HG02885 (cell line): Measurements from ENCODE around the gene CTTNBP2.

Experiments used
- ATAC-seq: cut with Tn5 transposase; IDR thresholded peaks from one replicate; pipeline ENCODE4 v1.9.1; 2021; ENCODE audit warnings: mild to moderate bottlenecking; ENCODE audit not compliant: unreplicated experiment, poor library complexity

Gene CTTNBP2

DNA sequence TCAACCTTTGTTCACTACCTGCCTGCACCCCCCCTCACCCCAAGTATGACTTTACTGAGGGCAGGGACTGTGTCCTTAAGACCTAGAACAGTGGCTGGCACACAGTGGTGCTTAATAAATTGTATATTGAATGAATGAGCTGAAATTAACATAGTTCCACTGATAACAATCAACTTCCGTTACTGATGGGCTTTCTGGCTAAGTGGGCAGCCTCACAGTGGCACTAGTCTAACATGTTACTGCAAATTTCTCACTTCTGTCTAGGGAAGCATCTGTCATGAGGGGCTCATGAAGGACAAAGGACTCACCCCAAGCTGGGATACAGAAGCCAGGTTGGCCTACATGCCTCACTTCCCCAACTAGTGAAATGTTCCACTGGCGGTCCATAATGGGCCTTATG is 79.3 kb downstream of the CTTNBP2 start:
- ATAC-seq, result no peak

DNA sequence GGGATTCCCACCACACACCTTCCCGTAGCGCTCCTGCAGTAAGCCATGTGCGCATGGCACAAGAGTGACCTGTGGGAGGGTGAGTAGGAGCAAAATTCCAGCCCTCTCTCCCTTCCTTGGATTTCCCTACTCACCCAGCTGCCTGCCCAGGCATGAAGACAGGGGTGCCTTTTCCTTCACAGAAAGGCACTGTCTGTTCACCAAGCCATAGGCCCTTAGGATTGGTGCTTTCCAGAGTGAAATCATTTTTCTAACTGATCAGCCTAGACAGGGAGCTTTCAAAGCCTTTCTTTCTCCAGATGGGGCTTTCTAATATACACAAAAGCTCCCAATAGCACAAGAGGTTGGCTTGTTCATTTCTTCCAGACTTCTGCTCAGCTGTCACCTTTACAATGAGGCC is 79.7 kb downstream of the CTTNBP2 start:
- no peak for ATAC-seq

DNA sequence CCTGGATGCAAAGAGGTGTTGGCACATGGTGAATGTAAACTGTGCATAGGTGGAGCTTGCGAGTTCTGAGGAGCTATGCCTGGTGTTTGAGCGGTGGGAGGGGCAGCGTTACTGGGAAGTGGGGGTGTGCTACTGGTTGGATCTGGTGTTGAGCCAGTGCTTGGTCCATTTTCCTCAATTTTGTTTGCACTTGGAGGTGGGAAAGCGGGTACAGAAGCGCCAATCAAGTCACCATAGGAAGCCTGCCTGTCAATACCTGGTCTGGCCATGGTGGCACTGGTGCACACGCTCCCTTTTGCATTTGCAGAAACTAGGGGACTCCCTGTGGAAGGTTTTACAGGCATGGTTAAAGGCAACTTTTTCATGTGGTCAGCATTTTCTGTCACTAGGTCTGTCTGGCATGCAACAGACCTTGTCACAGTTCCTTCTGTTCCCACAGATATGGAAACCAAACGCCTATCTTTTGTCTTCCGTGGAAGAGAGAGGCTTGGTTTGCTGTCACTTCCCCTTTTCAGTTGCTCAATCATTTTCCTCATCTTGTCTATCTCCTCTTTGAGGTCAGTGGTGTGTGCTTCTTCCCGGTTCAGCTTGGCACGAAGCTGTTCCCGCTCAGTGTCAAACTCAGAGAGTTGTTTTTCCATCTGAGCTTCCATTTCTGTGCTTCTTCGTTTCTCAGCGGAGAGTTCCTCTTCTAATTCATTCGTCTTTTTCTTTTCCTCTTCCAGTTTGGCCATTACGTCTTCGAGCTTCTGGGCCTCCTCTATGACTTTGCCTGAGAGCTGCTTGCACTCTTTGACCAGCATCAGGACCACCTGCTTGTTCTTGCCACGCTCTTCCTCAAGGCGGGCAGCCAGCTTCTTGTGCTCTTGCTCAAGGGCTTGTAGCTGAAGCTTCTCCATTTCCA is 81.1 kb downstream of the CTTNBP2 start:
- peak; percentile 76 for ATAC-seq

DNA sequence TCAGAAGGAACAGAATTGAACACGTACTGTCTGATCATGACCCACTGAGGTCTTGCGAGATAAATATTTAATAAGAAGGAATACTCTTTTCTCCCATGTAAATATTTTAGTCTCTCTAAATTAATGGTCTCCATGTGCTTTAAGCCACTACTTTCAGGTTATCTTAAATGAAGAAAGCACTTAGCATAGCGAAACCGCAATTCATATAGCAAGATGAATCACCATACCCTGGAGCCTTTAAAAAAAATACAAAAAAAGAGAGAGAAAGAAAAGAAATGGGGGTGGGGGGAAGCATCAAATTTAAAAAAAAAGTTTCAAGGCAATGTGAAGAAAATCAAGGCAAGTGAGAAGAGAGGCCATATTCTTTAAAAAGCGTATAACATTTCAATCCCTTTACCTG is 82.5 kb downstream of the CTTNBP2 start:
- ATAC-seq, result peak; percentile 38

DNA sequence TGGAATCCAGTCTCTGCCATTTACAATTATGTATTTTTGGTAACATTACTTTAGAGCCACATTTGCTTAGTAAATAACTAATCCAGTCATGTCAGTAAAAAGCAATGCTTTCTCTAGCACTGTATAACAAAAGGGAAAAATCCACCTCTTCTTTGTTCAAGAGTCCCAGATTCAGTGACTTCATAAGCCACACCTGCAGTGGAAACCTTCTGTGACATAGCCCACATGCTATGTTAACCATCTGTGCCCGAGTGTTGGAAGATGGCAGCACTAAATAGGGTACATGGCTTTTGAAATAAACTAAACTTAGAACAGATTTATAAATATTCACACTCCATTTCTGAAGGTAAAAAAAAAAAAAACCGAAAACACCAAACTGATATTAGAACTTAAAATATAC is 83.0 kb downstream of the CTTNBP2 start:
- ATAC-seq, result no peak

DNA sequence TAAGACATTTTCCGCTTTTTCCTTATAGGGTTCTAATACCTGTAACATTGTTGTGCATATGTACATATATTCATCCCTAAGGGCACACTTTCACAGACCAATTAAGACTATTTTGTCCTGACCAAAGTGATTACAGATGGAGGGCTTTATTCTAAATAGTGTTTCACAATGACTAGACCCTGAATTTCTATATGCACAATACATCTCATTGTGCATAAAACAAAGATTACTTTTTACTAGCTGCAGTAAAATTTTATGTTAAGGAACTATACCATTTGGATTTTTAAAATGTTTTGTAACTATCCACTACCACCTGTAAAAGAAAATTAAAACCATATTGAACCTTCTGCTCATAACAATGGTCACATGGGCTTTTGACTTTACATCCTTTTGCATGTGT is 87.8 kb downstream of the CTTNBP2 start:
- no peak for ATAC-seq

DNA sequence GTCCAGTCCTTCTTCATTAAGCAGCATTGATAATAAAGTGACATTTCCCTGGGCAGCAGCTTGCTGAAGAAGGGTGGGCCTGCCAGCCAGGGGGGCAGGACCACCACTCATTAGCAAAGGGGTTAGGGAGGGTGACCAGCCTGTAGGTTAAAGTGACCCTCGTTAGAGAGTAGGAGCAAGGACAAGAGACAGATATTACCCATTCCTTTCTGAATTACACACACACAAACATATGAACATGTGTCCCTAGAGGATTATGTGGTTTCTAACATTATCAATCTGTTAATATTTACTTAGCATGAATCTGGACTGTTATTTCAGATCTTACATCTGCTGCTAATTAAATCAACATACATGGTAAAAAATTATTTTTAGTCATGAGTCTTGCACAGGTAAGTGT is 88.9 kb downstream of the CTTNBP2 start:
- ATAC-seq, result no peak

DNA sequence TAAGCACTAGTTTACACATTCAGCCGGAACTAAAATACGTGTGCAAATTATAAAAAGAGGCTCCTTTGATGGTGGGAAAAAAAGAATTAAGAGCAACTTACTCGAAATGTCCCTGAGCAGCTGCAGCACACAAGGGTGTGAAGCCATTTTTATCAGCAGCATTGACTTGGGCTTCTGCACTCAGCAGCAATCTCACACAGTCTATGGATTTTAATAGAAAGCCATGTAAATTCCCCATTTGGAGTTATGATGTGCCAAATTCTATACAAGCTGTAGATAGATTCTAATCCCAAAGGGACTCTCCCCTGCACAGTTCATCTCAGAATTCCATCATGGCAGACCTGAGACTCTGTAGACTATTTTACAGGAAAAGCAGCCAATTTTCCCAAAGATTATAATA is 90.5 kb downstream of the CTTNBP2 start:
- no peak for ATAC-seq

DNA sequence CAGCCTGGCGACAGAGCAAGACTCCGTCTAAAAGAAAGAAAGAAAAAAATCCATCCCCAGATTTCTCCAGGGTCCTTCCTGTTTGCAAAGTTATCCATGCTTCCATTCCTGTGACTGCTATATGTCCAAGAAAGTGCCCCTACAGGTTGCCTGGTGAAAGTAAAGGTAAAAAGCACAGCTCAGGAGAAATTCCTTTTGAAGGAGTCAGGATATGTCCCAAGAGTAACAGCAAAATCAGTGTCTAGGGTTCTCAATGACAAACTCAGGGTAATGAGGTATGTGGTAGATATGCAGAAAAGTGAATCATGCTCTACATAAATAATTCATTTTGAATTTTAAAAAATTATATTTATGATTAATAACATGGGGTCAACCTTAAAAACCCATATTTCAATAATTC is 91.5 kb downstream of the CTTNBP2 start:
- no peak for ATAC-seq

DNA sequence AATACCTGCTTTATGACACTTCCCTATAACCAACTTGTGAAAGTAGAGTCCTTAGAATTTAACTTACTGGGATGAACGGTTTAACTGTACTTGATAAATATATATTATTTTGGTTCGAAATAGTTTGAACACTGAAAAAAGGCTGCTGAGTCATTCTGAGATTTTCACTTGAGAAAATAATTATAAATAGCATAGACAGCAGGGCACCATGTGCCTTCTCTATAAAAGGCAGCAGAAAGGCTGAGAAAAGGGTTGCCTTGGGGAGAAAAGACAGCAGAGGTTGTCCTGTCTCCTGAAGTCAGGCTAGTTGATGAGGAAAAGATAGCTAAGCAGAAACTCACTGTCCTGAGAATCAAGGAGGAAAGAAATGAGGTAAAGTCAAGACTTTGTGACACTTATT is 92.4 kb downstream of the CTTNBP2 start:
- ATAC-seq, result peak; percentile 84

DNA sequence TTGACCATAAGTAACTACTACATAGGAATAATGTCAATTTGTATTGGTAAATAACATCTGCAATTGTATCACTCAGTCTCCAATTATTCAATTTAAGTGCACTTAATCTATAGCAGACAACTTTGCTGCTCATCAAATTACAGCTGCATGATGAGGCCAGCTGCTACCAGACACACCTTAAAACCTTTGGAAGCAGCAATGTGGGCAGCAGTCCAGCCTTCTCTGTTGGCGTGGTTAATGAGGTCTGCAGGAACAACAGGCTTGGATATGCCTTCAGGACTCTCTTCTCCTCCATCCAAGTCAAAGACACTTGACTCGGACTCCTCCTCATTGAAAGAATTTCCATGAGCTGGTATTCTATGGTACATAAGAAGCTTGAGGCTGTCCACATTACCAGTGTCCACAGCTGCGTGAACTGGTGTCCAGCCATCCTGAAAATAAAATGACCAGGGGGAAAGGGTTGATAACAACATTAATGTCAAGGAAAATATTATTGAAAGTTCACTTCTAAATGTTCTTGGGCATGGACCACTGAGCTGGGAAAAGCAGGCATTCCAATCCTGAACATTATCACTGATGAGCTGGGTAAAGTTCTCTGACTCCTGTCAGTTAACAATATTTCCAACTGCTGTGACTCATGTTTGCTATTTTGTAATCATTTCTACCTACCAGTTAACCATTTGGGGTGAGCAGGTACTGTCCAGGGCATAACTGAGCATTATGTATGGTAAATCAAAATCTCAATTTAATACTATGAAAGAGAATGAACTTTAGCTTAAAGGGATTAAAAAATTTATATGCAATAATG is 95.7 kb downstream of the CTTNBP2 start:
- no peak for ATAC-seq

DNA sequence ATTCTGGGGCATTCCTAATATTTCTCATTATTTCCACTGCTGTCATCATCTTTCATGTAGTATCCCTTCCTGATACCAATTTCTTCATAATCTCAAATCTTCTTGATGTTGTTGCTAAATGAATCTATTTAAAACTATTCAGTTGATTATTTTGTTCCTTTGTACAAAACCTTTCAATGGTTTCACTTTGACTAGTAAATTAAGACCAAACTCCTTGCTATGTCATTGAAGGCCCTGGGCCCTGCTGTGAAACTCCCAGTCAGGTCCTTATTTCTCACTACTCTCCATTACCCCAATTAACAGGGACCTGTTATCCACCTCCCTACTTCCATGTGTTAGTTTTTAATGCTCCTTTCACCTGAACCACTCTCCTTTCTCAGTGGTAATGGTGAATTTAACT is 97.0 kb downstream of the CTTNBP2 start:
- ATAC-seq, result peak; percentile 57

DNA sequence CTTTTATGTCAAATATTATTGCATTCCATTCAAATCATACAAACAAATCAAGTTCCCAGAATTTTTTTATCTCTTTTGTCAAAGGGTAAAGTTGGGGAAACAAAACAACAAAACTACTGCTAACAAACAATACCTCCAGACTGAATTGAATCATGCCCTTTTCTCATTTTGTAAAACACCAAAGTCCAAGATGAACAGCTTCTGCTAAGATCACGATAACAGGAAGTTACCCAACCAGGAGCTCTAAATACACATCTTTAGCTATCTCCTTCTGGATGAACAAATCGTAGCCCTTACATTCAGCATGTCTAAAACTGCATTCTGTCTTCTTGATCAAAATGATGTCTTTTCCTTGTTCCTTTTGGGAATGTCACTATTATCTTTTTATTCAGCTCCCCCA is 97.4 kb downstream of the CTTNBP2 start:
- ATAC-seq, result peak; percentile 28

DNA sequence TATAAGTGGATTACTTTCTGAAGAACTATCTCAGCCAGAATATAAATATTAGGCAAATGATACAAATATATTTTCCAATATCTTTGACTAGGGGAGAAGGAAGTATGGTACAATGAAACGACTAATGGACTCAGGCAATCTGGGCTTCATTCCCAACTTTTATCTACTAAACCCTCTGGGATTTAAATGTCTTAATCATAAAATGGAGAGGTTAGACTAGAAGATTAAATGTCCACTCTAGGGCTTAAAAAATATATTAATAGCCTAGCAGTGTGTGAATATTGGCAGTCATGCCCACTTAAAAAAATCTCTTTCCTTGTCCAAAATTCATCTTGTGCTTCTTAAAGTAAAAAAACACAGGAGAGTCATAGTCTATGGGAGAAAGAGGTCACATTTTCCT is 98.3 kb downstream of the CTTNBP2 start:
- ATAC-seq, result no peak

DNA sequence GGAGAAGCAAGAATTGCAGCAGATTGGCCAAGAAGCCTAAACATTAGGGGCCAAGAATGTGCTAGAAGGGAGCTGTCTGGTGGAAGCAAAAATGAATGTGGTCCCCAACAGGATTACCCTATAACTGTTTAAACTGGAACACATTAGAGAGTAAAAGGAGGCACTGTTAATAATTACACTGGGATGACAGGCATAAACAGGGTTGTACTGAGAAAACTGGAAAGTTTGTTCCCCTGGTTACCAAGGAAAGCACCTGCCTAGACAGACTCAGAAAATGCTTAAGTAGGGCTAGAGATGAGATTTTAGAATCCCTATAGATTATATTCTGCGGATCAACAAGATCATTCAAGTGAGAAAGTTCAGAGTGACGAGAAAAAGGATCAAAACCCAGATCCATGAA is 100.8 kb downstream of the CTTNBP2 start:
- ATAC-seq, result no peak

DNA sequence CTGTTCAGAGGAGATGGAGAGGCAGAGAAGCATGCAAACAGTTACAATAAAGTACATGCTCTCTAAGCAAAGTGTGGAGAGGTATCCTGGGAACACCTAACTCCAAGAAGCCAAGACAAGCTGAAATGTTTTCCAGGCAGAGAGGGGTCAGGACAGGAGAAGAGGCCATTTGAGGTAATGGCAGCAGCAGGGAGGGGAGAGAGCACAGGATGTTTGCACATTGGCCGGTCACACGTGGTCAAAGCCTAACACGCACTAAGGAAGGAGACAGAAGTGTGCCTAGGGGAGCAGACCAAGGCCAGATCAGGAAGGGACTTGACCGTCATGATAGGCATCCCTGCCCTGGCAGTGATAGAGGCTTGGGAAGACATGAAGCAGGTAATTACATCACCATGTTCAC is 101.5 kb downstream of the CTTNBP2 start:
- ATAC-seq, result no peak

DNA sequence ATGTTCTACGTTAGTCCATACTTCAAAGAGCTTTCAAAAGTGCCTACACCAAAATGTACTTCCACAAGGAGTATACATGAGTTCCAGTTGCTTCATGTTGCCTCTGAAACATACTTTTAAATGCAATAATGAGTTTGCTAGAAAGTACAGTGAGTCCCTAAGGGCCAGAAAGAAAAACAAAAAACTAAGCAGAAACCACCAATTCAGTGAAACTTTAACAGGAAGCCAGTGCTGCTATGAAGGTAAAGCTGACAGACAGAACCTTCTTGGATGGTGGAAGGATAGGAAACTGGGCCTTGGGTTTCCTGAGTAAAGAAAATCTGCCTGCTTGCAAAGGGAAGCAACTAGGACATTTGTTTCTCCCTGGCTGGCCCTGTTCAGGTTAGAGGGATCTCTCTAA is 104.2 kb downstream of the CTTNBP2 start:
- peak; percentile 36 for ATAC-seq

DNA sequence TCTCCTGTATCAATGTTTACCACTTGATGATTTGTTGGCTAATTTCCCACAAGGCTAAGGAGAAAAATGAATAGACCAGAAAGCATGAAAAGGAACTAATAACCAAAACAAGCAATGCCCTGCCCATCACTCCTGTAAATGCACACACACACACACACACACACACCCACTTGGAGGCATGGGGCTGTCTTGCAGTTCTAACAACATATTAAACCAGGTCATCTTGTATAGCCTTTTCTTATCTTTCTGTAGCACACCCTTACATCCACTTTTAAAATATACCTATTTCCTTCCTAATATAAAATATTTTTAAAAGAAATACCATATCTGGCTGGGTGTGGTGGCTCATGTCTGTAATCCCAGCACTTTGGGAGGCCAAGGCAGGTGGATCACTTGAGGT is 105.3 kb downstream of the CTTNBP2 start:
- ATAC-seq, result no peak

DNA sequence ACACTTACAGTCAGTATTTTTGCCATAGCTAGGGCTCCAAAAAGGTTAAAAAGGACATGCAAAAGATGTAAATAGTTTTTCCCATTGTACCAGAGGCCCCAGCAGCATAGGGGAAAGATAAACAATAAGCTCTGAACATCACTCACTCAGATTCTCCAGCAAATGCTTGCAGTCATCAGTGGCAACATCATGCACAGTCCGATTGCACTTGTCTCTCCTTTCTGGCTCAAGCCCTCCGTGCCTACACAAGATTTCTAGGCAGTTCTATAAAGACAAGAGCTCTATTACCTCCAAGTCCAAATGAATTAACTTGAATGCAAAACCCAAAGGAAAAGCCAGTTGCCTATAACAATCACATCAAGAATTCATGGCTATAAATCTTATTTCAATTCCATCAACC is 106.3 kb downstream of the CTTNBP2 start:
- no peak for ATAC-seq

DNA sequence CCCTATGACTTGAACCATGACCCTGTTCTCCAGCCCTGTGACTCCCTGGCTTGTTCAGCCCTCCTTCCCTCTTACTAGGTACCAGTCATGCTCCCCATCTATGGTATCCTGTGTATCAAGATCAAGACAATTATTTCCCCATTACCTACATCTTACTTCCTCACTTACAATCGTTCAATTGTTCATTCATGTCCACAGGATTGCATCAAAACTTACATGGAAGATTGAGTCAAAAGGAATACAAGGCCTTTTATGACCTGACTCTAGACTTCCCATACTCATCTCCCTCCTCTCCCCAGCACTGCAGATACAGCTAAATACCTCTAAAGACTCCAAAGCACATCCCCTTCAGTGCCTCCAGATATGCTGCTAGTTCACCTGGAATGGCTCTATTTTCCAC is 109.2 kb downstream of the CTTNBP2 start:
- no peak for ATAC-seq

DNA sequence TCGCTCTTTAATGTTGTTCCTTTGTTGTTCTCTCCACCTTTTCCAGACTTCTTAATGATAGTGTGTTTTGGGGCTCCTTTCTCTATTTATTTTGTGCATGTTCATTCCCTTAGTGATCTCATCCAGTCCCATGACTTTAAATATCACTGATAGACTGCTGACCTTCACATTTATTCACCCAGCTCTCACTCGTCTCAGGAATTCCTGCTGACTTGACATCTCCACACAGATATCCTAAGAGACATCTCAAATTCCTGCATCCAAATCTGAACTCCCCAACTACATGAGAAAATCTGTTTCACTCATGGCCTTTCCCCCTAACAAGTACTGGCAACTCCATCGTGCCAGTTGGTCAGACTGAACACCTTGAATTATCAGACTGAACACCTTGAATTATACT is 111.2 kb downstream of the CTTNBP2 start:
- ATAC-seq, result no peak
